HEK293 (cell line): Measurements from ENCODE around the gene CRY2.

ENCODE experiments used
- CTCF ChIA-PET: fragments of 350-600 bp; formaldehyde crosslinking; extraction: SDS; loops from one replicate; lab custom pipeline; 2021; ENCODE audit warnings: antibody characterized with exemption; lab: Yijun Ruan, JAX
- POLR2A ChIA-PET: fragments of 300-600 bp; formaldehyde crosslinking; extraction: SDS; loops from one replicate; lab custom pipeline; 2020; ENCODE audit warnings: antibody characterized with exemption, inconsistent platforms; lab: Yijun Ruan, JAX
- H3K27ac ChIP-seq: fragments of 200-500 bp; sonication (Bioruptor generic); 2 replicates; pipeline ENCODE4 v1.5.1; 2014; ENCODE audit warnings: low read depth, low read length, control low read depth, inconsistent platforms; ENCODE audit errors: extremely low read depth
- H3K36me3 ChIP-seq, 2 experiments: fragments of 200-500 bp in 1 of 2; sonication (Bioruptor generic) in 1 of 2; 1 replicate in 1 of 2; 2 replicates in 1 of 2; pipeline ENCODE4 v1.5.1; 2014 to 2017; ENCODE audit warnings: inconsistent platforms in 2 of 2, low read length in 2 of 2; ENCODE audit not compliant: control insufficient read depth in 2 of 2, insufficient read depth in 1 of 2
- H3K4me1 ChIP-seq: fragments of 200-500 bp; sonication (Bioruptor generic); 2 replicates; pipeline ENCODE4 v1.5.1; 2014; ENCODE audit warnings: mild to moderate bottlenecking, low read length, inconsistent platforms; ENCODE audit not compliant: control insufficient read depth, insufficient read depth
- H3K4me3 ChIP-seq: 2 replicates; pipeline ENCODE4 v1.5.1; 2011; ENCODE audit warnings: low read depth, mild to moderate bottlenecking, control low read depth, low read length, moderate library complexity
- H3K9me3 ChIP-seq: fragments of 200-500 bp; sonication (Bioruptor generic); 2 replicates; pipeline ENCODE4 v1.5.1; 2014; ENCODE audit warnings: low read depth, low read length, inconsistent platforms; ENCODE audit not compliant: control insufficient read depth, insufficient read depth
- ATF2 ChIP-seq: fragments of 450-650 bp; formaldehyde crosslinking; IDR thresholded peaks from 2 replicates; pipeline ENCODE4 v1.5.1; 2016; ENCODE audit warnings: missing biosample characterization, missing genetic modification characterization, low read depth
- KLF1 ChIP-seq: fragments of 450-650 bp; formaldehyde crosslinking; IDR thresholded peaks from 2 replicates; pipeline ENCODE4 v1.5.1; 2016; ENCODE audit warnings: missing biosample characterization, missing genetic modification characterization
- PATZ1 ChIP-seq: fragments of 450-650 bp; formaldehyde crosslinking; IDR thresholded peaks from 2 replicates; pipeline ENCODE4 v1.5.1; 2016; ENCODE audit warnings: missing biosample characterization, missing genetic modification characterization
- SCRT1 ChIP-seq: fragments of 450-650 bp; formaldehyde crosslinking; IDR thresholded peaks from 2 replicates; pipeline ENCODE4 v1.5.1; 2016; ENCODE audit warnings: missing biosample characterization, missing genetic modification characterization, borderline replicate concordance
- SP2 ChIP-seq: fragments of 450-650 bp; formaldehyde crosslinking; IDR thresholded peaks from 2 replicates; pipeline ENCODE4 v1.5.1; 2016; ENCODE audit warnings: missing biosample characterization, missing genetic modification characterization
- TCF7L2 ChIP-seq: IDR thresholded peaks from 2 replicates; pipeline ENCODE4 v1.6.1; 2011; ENCODE audit warnings: low read depth, mild to moderate bottlenecking, inconsistent platforms, low read length, moderate library complexity, borderline replicate concordance
- ZFHX2 ChIP-seq: fragments of 450-650 bp; formaldehyde crosslinking; conservative IDR thresholded peaks from 2 replicates; pipeline ENCODE4 v1.5.1; 2016; ENCODE audit warnings: missing biosample characterization, missing genetic modification characterization
- ZNF157 ChIP-seq: fragments of 450-650 bp; formaldehyde crosslinking; IDR thresholded peaks from 2 replicates; pipeline ENCODE4 v1.5.1; 2016; ENCODE audit warnings: missing biosample characterization, missing genetic modification characterization
- ZNF18 ChIP-seq: fragments of 450-650 bp; formaldehyde crosslinking; IDR thresholded peaks from 2 replicates; pipeline ENCODE4 v1.5.1; 2016; ENCODE audit warnings: missing biosample characterization, missing genetic modification characterization
- ZNF23 ChIP-seq: fragments of 450-650 bp; formaldehyde crosslinking; IDR thresholded peaks from 2 replicates; pipeline ENCODE4 v1.5.1; 2016; ENCODE audit warnings: missing biosample characterization, missing genetic modification characterization, borderline replicate concordance
- ZNF274 ChIP-seq, 2 experiments: fragments of 200-500 bp in 1 of 2; fragments of 450-650 bp in 1 of 2; sonication (Bioruptor generic) in 1 of 2; formaldehyde crosslinking in 1 of 2; IDR thresholded peaks; 2 replicates each; pipeline versions ENCODE4 v1.5.1 to v1.6.1; 2014 to 2016; ENCODE audit warnings: borderline replicate concordance in 1 of 2, inconsistent platforms in 1 of 2, low read length in 1 of 2, missing biosample characterization in 1 of 2, missing genetic modification characterization in 1 of 2
- ZNF335 ChIP-seq: fragments of 450-650 bp; formaldehyde crosslinking; conservative IDR thresholded peaks from 2 replicates; pipeline ENCODE4 v1.5.1; 2016; ENCODE audit warnings: missing biosample characterization, missing genetic modification characterization
- ZNF398 ChIP-seq: fragments of 450-650 bp; formaldehyde crosslinking; IDR thresholded peaks from 2 replicates; pipeline ENCODE4 v1.5.1; 2017; ENCODE audit warnings: missing biosample characterization, missing genetic modification characterization
- ZNF707 ChIP-seq: fragments of 450-650 bp; formaldehyde crosslinking; IDR thresholded peaks from 2 replicates; pipeline ENCODE4 v1.5.1; 2016; ENCODE audit warnings: missing biosample characterization, missing genetic modification characterization
- ZNF785 ChIP-seq: fragments of 450-650 bp; formaldehyde crosslinking; IDR thresholded peaks from 2 replicates; pipeline ENCODE4 v1.5.1; 2016; ENCODE audit warnings: missing biosample characterization, missing genetic modification characterization
- ZNF791 ChIP-seq: fragments of 450-650 bp; formaldehyde crosslinking; IDR thresholded peaks from 2 replicates; pipeline ENCODE4 v1.5.1; 2016; ENCODE audit warnings: missing biosample characterization, missing genetic modification characterization

Gene CRY2

GRCh38 chr11:45801723-45802315 lies 45.5 kb upstream of the CRY2 start:
- peaks cover 5% of the 10 kb centered on the region for H3K4me1 ChIP-seq
- no peaks in the 10 kb centered on the region for H3K9me3 ChIP-seq
- no peak overlapping the region for H3K4me3 ChIP-seq
- H3K27ac ChIP-seq = no peak overlapping the region
- ChIA-PET POLR2A (no interaction called here), CTCF (interaction anchor here (0.6 kb wide), 2 partner anchors 41 to 537 kb away, joined by 5 read pairs; no protein-coding TSS in a partner anchor)
- TF ChIP-seq ZNF335 (tag by site-specific recombination) (0 out of 2 replicates have a peak, but pooled peaks have one; percentile 21), ZNF785 (tag by site-specific recombination) (no peak), ZNF791 (tag by site-specific recombination) (no peak), ZNF18 (tag by site-specific recombination) (peak; percentile 74), KLF1 (tag by site-specific recombination) (no peak), PATZ1 (no peak)
- no peaks in the 10 kb centered on the region for H3K36me3 ChIP-seq

- H3K36me3 ChIP-seq = peaks cover 0 to 5% of the 10 kb centered on the region in 2 experiments; a peak in 1 of 3 replicates
- no peak overlapping the region for H3K4me3 ChIP-seq
- CTCF ChIA-PET = interaction anchor here (0.6 kb wide), 1 partner anchor 20 kb away, joined by 4 read pairs; no protein-coding TSS in a partner anchor
- peaks cover 5% of the 10 kb centered on the region for H3K4me1 ChIP-seq
- no peaks in the 10 kb centered on the region for H3K9me3 ChIP-seq
- no peak overlapping the region for H3K27ac ChIP-seq
- POLR2A ChIA-PET = no interaction called here
- TF ChIP-seq ZNF157 (tag by site-specific recombination) (no peak), ATF2 (tag by site-specific recombination) (no peak), ZNF23 (no peak), ZNF707 (tag by site-specific recombination) (no peak)
Measured at GRCh38 chr11:45802531-45803317, 44.6 kb upstream of the CRY2 start.

GRCh38 chr11:45803971-45804760 lies 43.1 kb upstream of the CRY2 start:
- peaks cover 0 to 10% of the 10 kb centered on the region in 2 experiments; a peak in 1 of 3 replicates for H3K36me3 ChIP-seq
- CTCF ChIA-PET = interaction anchor here (0.7 to 1.1 kb wide), 3 partner anchors 12 to 225 kb away, joined by 3 to 4 read pairs (median 4); no protein-coding TSS in a partner anchor
- H3K9me3 ChIP-seq = no peaks in the 10 kb centered on the region
- peak overlapping the region; percentile 59; the same call in 1 of the 2 replicates for H3K27ac ChIP-seq
- POLR2A ChIA-PET = interaction anchor here (1.8 to 2.2 kb wide), 2 partner anchors 12 to 43 kb away, joined by 6 to 8 read pairs; partner anchors contain the start of gene CRY2
- H3K4me3 ChIP-seq = peak overlapping the region; percentile 82
- H3K4me1 ChIP-seq = peaks cover 5% of the 10 kb centered on the region
- TF ChIP-seq SP2 (tag by site-specific recombination) = peak; percentile 78
- no peak for TF ChIP-seq ZNF274 (IDR thresholded peaks at IDR 0.05; ENCODE audit: low read length)
- no peak for TF ChIP-seq ZNF274 (tag by site-specific recombination; IDR thresholded peaks at IDR 0.05; ENCODE audit: borderline replicate concordance)
- peak; percentile 62 for TF ChIP-seq ZNF398 (tag by site-specific recombination)
- TF ChIP-seq SCRT1 (tag by site-specific recombination) = no peak
- TF ChIP-seq ZFHX2 (tag by site-specific recombination) = peak; percentile 77
- no peak for TF ChIP-seq TCF7L2
